ENCODE data around the gene CACNA1G.

The CACNA1G gene

GRCh38 chr17:50607522-50608175 is 47.1 kb downstream of the CACNA1G start:
- H3K27ac ChIP-seq: peak overlapping the region; percentile 93
- TF ChIP-seq CTCF (IDR thresholded peaks at IDR 0.05; ENCODE audit: low read depth, low read length): no peak
- no peaks in the 10 kb centered on the region for H3K27me3 ChIP-seq (ENCODE audit: insufficient read depth, low read depth, severe bottlenecking)
- H3K36me3 ChIP-seq: peaks cover 63% of the 10 kb centered on the region
- H3K4me3 ChIP-seq (ENCODE audit: low read depth, low read length): no peak overlapping the region
- DNase-seq: no peak
- no peaks in the 10 kb centered on the region for H3K9me3 ChIP-seq (ENCODE audit: severe bottlenecking)

GRCh38 chr17:50608700-50609379 is 48.3 kb downstream of the CACNA1G start:
- peak; percentile 82 for DNase-seq
- H3K27me3 ChIP-seq (ENCODE audit: insufficient read depth, low read depth, severe bottlenecking): no peaks in the 10 kb centered on the region
- H3K4me3 ChIP-seq (ENCODE audit: low read depth, low read length): peak overlapping the region; percentile 2
- peaks cover 51% of the 10 kb centered on the region for H3K36me3 ChIP-seq
- peak overlapping the region; percentile 93 for H3K27ac ChIP-seq
- TF ChIP-seq CTCF (IDR thresholded peaks at IDR 0.05; ENCODE audit: low read depth, low read length): no peak
- no peaks in the 10 kb centered on the region for H3K9me3 ChIP-seq (ENCODE audit: severe bottlenecking)

- Histone ChIP-seq H3K36me3 (peaks cover 44% of the 10 kb centered on the region), H3K4me3 (ENCODE audit: low read depth, low read length) (peak overlapping the region; percentile 2), H3K27me3 (ENCODE audit: insufficient read depth, low read depth, severe bottlenecking) (no peaks in the 10 kb centered on the region), H3K9me3 (ENCODE audit: severe bottlenecking) (no peaks in the 10 kb centered on the region), H3K27ac (peak overlapping the region; percentile 93)
- TF ChIP-seq CTCF (IDR thresholded peaks at IDR 0.05; ENCODE audit: low read depth, low read length): no peak
- peak; percentile 94 for DNase-seq
Observed at GRCh38 chr17:50609380-50610074, 49.0 kb downstream of the CACNA1G start.

GRCh38 chr17:50611634-50612033 is 51.1 kb downstream of the CACNA1G start:
- no peak overlapping the region for H3K4me3 ChIP-seq (ENCODE audit: low read depth, low read length)
- H3K27ac ChIP-seq: peak overlapping the region; percentile 83
- no peaks in the 10 kb centered on the region for H3K9me3 ChIP-seq (ENCODE audit: severe bottlenecking)
- DNase-seq: no peak
- peaks cover 39% of the 10 kb centered on the region for H3K36me3 ChIP-seq
- no peak for TF ChIP-seq CTCF (IDR thresholded peaks at IDR 0.05; ENCODE audit: low read depth, low read length)
- no peaks in the 10 kb centered on the region for H3K27me3 ChIP-seq (ENCODE audit: insufficient read depth, low read depth, severe bottlenecking)

- H3K4me3 ChIP-seq (ENCODE audit: low read depth, low read length): no peak overlapping the region
- TF ChIP-seq CTCF (IDR thresholded peaks at IDR 0.05; ENCODE audit: low read depth, low read length): no peak
- peak; percentile 60 for DNase-seq
- H3K9me3 ChIP-seq (ENCODE audit: severe bottlenecking): no peaks in the 10 kb centered on the region
- H3K36me3 ChIP-seq: peaks cover 39% of the 10 kb centered on the region
- no peaks in the 10 kb centered on the region for H3K27me3 ChIP-seq (ENCODE audit: insufficient read depth, low read depth, severe bottlenecking)
- H3K27ac ChIP-seq: peak overlapping the region; percentile 83
Observed at GRCh38 chr17:50612281-50612680, 51.8 kb downstream of the CACNA1G start.
